Stimulated activated CD8-positive, alpha-beta memory T cell treated with anti-CD3 and anti-CD28 coated beads, Interleukin-7, amount 100 ng/mL, for 1 hour (primary cell): ENCODE results near the gene FREY1.
"Not testable (repeated sequence)": the region's sequence is repeated elsewhere in the genome, so short reads cannot be mapped to it uniquely, and the experiment has no call there.

Experiments
- DNase-seq, 2 donors: peaks; one replicate each; pipeline ENCODE4 v3.0.0-alpha.2; 2020; ENCODE audit warnings: low read depth in 2 of 2

Gene FREY1

GRCh38 chr11:45913942-45914635 lies 7.0 kb upstream of the FREY1 start:
- no peak for DNase-seq

- no peak for DNase-seq
Observed at GRCh38 chr11:45913514-45913913, 6.4 kb upstream of the FREY1 start.

- no peak for DNase-seq
Observed at GRCh38 chr11:45910623-45911022, 3.6 kb upstream of the FREY1 start.

GRCh38 chr11:45909594-45910475 lies 2.8 kb upstream of the FREY1 start:
- DNase-seq = no peak

- DNase-seq = no peak
Observed at GRCh38 chr11:45907911-45908370, 870 bp upstream of the FREY1 start.

GRCh38 chr11:45906096-45906682 lies 882 bp downstream of the FREY1 start:
- DNase-seq = no peak

GRCh38 chr11:45905576-45905975 lies 1.5 kb downstream of the FREY1 start:
- DNase-seq = not testable (repeated sequence)

GRCh38 chr11:45905095-45905494 lies 2.0 kb downstream of the FREY1 start:
- no peak for DNase-seq

GRCh38 chr11:45904309-45904915 lies 2.7 kb downstream of the FREY1 start:
- DNase-seq = no peak

- no peak for DNase-seq
Observed at GRCh38 chr11:45902452-45903380, 4.4 kb downstream of the FREY1 start.

- no peak for DNase-seq
Observed at GRCh38 chr11:45901626-45902025, 5.4 kb downstream of the FREY1 start.

GRCh38 chr11:45900916-45901617 lies 6.0 kb downstream of the FREY1 start:
- no peak for DNase-seq

- DNase-seq = not testable (repeated sequence)
Observed at GRCh38 chr11:45900175-45900800, 6.8 kb downstream of the FREY1 start.

GRCh38 chr11:45899448-45900174 lies 7.5 kb downstream of the FREY1 start:
- peak in 1 of 2 donors; percentile 33 for DNase-seq

GRCh38 chr11:45899086-45899447 lies 8.0 kb downstream of the FREY1 start:
- DNase-seq = no peak

- no peak for DNase-seq
Observed at GRCh38 chr11:45897556-45897955, 9.5 kb downstream of the FREY1 start.

GRCh38 chr11:45896422-45896984 lies 10.6 kb downstream of the FREY1 start:
- no peak for DNase-seq

GRCh38 chr11:45895553-45896259 lies 11.4 kb downstream of the FREY1 start:
- DNase-seq = no peak
